DOHH2 (cell line): ENCODE data around the gene ZNF282.

Experiments
- H3F3A ChIP-seq: fragments of 200-600 bp; sonication (generic), shearing (Covaris generic); 2 replicates; pipeline ENCODE4 v1.6.0; 2016; ENCODE audit warnings: antibody characterized with exemption, mild to moderate bottlenecking; ENCODE audit not compliant: control insufficient read depth, insufficient read depth
- H3K27ac ChIP-seq: fragments of 200-600 bp; sonication (generic); 2 replicates; pipeline ENCODE4 v1.5.1; 2014; ENCODE audit warnings: low read depth, mild to moderate bottlenecking, low read length, moderate library complexity
- H3K27me3 ChIP-seq: fragments of 200-600 bp; sonication (generic); 2 replicates; pipeline ENCODE4 v1.6.1; 2014; ENCODE audit warnings: mild to moderate bottlenecking, low read length, mixed read lengths; ENCODE audit not compliant: control insufficient read depth
- H3K36me3 ChIP-seq: fragments of 200-600 bp; sonication (generic); 2 replicates; pipeline ENCODE4 v1.6.1; 2014; ENCODE audit warnings: mild to moderate bottlenecking, low read length, moderate library complexity, mixed read lengths; ENCODE audit not compliant: control insufficient read depth
- H3K4me1 ChIP-seq: fragments of 200-600 bp; sonication (generic); 2 replicates; pipeline ENCODE4 v1.6.1; 2014; ENCODE audit warnings: mild to moderate bottlenecking, low read length, mixed read lengths; ENCODE audit not compliant: control insufficient read depth
- H3K4me2 ChIP-seq: fragments of 200-600 bp; sonication (generic); 2 replicates; pipeline ENCODE4 v1.6.0; 2014; ENCODE audit warnings: mild to moderate bottlenecking, low read length, moderate library complexity
- H3K4me3 ChIP-seq: fragments of 200-600 bp; sonication (generic); 2 replicates; pipeline ENCODE4 v1.5.1; 2014; ENCODE audit warnings: mild to moderate bottlenecking, low read length, mixed read lengths
- H3K79me2 ChIP-seq: fragments of 200-600 bp; sonication (generic); 2 replicates; pipeline ENCODE4 v1.6.1; 2014; ENCODE audit warnings: mild to moderate bottlenecking, low read length, mixed read lengths; ENCODE audit not compliant: control insufficient read depth
- H3K9me2 ChIP-seq: fragments of 200-600 bp; sonication (generic); replicated peaks from 2 replicates; pipeline ENCODE4 v1.6.1; 2014; ENCODE audit warnings: mild to moderate bottlenecking, low read length, mixed read lengths; ENCODE audit not compliant: control insufficient read depth
- H3K9me3 ChIP-seq: fragments of 200-600 bp; sonication (generic); 2 replicates; pipeline ENCODE4 v1.6.1; 2014; ENCODE audit warnings: antibody characterized with exemption, low read length, mixed read lengths; ENCODE audit not compliant: control insufficient read depth, insufficient read depth
- H4K20me1 ChIP-seq: fragments of 200-600 bp; sonication (generic); 2 replicates; pipeline ENCODE4 v1.6.0; 2014; ENCODE audit warnings: low read depth, mild to moderate bottlenecking, antibody characterized with exemption, low read length, moderate library complexity; ENCODE audit not compliant: control insufficient read depth, insufficient read depth
- CTCF ChIP-seq: fragments of 200-600 bp; sonication (generic); IDR thresholded peaks from one replicate; pipeline ENCODE4 v1.5.1; 2014; ENCODE audit warnings: antibody characterized with exemption, mild to moderate bottlenecking, low read depth, low read length; ENCODE audit not compliant: poor library complexity, severe bottlenecking
- EZH2phosphoT487 ChIP-seq: fragments of 200-600 bp; sonication (generic); IDR thresholded peaks from 2 replicates; pipeline ENCODE4 v1.6.1; 2017; ENCODE audit warnings: borderline replicate concordance, mild to moderate bottlenecking, antibody characterized with exemption, low read length, moderate library complexity, mixed read lengths

The ZNF282 gene

DNA sequence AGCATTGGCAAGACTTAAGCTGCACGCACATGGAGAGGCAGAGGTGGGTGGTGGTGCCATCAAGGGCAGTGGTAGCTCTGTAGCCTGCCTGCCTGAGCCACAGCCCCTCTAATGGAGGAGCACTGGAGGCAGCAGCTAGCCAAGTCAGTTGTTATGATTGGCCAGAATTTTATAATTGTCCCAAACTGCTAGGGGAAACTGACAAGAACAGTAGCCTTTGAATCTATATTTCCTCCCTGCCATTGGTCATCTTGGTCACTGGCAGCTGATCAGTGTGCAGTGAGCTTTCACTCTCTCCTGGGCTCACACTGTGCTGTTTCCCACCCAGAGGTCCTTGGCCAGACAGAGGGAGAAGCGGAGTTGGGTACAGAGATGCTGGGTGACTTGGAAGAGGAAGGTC, 57.0 kb downstream of the ZNF282 start:
- Histone ChIP-seq H3K4me2 (no peak overlapping the region), H3K36me3 (peaks cover 59% of the 10 kb centered on the region), H3K9me3 (no peaks in the 10 kb centered on the region), H3F3A (0 out of 2 replicates have a peak, but pooled peaks cover 4% of the 10 kb centered on the region), H3K9me2 (no peaks in the 10 kb centered on the region), H3K79me2 (peaks cover 18% of the 10 kb centered on the region), H3K27me3 (no peaks in the 10 kb centered on the region), H3K27ac (no peak overlapping the region), H4K20me1 (no peaks in the 10 kb centered on the region), H3K4me1 (peaks cover 9% of the 10 kb centered on the region), H3K4me3 (no peak overlapping the region)
- TF ChIP-seq EZH2phosphoT487: no peak
- no peak for TF ChIP-seq CTCF

GRCh38 chr7:149253665-149254064, 58.3 kb downstream of the ZNF282 start:
- Histone ChIP-seq H3K27me3 (no peaks in the 10 kb centered on the region), H3K79me2 (peaks cover 6% of the 10 kb centered on the region), H3K27ac (no peak overlapping the region), H3K9me2 (no peaks in the 10 kb centered on the region), H3K9me3 (no peaks in the 10 kb centered on the region), H3K36me3 (peaks cover 53% of the 10 kb centered on the region), H3F3A (peaks cover 11% of the 10 kb centered on the region), H4K20me1 (no peaks in the 10 kb centered on the region), H3K4me3 (no peak overlapping the region), H3K4me2 (no peak overlapping the region), H3K4me1 (peaks cover 1% of the 10 kb centered on the region)
- no peak for TF ChIP-seq EZH2phosphoT487
- TF ChIP-seq CTCF: no peak

DNA sequence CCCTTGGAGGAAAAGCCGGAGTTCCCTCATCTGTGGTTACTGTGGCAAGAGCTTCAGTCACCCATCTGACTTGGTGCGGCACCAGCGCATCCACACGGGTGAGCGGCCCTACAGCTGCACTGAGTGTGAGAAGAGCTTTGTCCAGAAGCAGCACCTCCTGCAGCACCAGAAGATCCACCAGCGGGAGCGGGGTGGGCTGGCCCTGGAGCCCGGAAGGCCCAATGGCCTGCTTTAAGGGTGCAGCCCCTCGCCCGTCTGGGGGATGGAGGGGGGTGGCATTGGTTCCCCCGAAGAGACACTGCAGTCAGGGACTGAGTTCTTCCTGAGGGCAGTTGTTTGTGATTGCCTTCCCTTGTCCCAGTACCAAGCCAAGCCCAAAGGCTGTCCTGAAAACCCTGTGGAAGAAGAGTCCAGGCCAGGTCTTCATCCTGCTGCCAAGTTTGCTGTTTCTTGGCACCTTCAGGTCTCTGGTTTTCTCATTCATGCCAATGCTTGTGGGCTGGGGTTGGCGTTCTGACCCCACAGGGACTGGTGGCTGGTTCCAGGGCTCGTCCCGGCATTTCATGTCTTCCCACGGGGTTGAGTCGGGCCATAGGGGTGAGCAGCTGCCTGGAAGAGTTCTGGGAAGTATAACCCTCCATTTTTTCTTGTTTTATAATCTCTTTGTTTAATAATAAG, 59.0 kb downstream of the ZNF282 start:
- TF ChIP-seq CTCF (no peak), EZH2phosphoT487 (no peak)
- H3K4me3 ChIP-seq: no peak overlapping the region
- H4K20me1 ChIP-seq: no peaks in the 10 kb centered on the region
- H3K9me3 ChIP-seq: no peaks in the 10 kb centered on the region
- no peaks in the 10 kb centered on the region for H3K27me3 ChIP-seq
- H3K79me2 ChIP-seq: 0 out of 2 replicates have a peak, but pooled peaks cover 3% of the 10 kb centered on the region
- no peak overlapping the region for H3K4me2 ChIP-seq
- H3K36me3 ChIP-seq: peaks cover 53% of the 10 kb centered on the region
- no peaks in the 10 kb centered on the region for H3K4me1 ChIP-seq
- no peaks in the 10 kb centered on the region for H3K9me2 ChIP-seq
- H3F3A ChIP-seq: peaks cover 11% of the 10 kb centered on the region
- no peak overlapping the region for H3K27ac ChIP-seq
